ENCODE results near the gene PTPN11. TPM values are rescaled to one million over a fixed set of nuclear protein-coding genes. Genes with fewer than 3 reads are reported as not detected.

Gene PTPN11
- total and polyA plus RNA-seq, 4 donors, result 33.7 to 73.3 (median 36.4) TPM

DNA sequence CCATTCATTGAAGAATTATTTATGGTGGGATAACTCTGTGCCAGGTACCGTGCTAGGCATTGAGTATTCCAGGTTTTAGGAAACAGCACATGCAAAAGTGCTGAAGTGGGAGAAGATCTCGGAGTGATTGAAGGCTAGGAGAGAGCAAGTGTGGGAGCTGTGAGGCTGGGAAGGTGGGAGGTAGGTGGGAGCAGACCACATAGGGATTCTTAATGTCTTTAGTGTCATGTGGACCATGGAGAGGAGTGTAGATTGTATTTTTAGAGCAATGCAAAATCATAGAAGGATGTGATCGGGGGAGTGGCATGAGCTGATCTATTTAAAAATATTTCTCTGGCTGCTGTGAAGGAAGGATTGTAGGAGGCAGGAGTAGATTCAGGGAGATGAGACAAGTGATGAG lies 5.4 kb downstream of the PTPN11 start:
- Histone ChIP-seq H3K36me3 (ENCODE audit: control insufficient read depth in 4 of 4, insufficient read depth in 3 of 4, low read depth in 1 of 4, low read length in 3 of 4) (no peaks in the 10 kb centered on the region), H3K27me3 (ENCODE audit: control insufficient read depth in 4 of 4, insufficient read depth in 4 of 4, low read length in 3 of 4) (no peaks in the 10 kb centered on the region), H3K9ac (ENCODE audit: low read depth in 1 of 2, low read length in 2 of 2) (no peak overlapping the region), H3K9me3 (ENCODE audit: control insufficient read depth in 4 of 4, low read length in 3 of 4) (no peaks in the 10 kb centered on the region), H3K27ac (ENCODE audit: low read depth in 1 of 2, low read length in 2 of 2) (no peak overlapping the region), H3K4me1 (ENCODE audit: control insufficient read depth in 4 of 4, insufficient read depth in 4 of 4, low read length in 3 of 4) (peaks cover 10 to 37% (median 33%) of the 10 kb centered on the region in 4 donors), H3K4me3 (ENCODE audit: low read depth in 1 of 3, low read length in 3 of 3) (no peak overlapping the region)
- TF ChIP-seq YY1 (IDR thresholded peaks at IDR 0.05), result no peak
- TF ChIP-seq, protein P1, sequence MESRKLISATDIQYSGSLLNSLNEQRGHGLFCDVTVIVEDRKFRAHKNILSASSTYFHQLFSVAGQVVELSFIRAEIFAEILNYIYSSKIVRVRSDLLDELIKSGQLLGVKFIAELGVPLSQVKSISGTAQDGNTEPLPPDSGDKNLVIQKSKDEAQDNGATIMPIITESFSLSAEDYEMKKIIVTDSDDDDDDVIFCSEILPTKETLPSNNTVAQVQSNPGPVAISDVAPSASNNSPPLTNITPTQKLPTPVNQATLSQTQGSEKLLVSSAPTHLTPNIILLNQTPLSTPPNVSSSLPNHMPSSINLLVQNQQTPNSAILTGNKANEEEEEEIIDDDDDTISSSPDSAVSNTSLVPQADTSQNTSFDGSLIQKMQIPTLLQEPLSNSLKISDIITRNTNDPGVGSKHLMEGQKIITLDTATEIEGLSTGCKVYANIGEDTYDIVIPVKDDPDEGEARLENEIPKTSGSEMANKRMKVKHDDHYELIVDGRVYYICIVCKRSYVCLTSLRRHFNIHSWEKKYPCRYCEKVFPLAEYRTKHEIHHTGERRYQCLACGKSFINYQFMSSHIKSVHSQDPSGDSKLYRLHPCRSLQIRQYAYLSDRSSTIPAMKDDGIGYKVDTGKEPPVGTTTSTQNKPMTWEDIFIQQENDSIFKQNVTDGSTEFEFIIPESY (IDR thresholded peaks at IDR 0.05), result no peak
- TF ChIP-seq, protein P2, sequence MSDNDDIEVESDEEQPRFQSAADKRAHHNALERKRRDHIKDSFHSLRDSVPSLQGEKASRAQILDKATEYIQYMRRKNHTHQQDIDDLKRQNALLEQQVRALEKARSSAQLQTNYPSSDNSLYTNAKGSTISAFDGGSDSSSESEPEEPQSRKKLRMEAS (IDR thresholded peaks at IDR 0.05), result no peak
- TF ChIP-seq HNF4G (IDR thresholded peaks at IDR 0.05), result no peak
- TF ChIP-seq JUND (IDR thresholded peaks at IDR 0.05), result no peak
- TF ChIP-seq, protein P3, sequence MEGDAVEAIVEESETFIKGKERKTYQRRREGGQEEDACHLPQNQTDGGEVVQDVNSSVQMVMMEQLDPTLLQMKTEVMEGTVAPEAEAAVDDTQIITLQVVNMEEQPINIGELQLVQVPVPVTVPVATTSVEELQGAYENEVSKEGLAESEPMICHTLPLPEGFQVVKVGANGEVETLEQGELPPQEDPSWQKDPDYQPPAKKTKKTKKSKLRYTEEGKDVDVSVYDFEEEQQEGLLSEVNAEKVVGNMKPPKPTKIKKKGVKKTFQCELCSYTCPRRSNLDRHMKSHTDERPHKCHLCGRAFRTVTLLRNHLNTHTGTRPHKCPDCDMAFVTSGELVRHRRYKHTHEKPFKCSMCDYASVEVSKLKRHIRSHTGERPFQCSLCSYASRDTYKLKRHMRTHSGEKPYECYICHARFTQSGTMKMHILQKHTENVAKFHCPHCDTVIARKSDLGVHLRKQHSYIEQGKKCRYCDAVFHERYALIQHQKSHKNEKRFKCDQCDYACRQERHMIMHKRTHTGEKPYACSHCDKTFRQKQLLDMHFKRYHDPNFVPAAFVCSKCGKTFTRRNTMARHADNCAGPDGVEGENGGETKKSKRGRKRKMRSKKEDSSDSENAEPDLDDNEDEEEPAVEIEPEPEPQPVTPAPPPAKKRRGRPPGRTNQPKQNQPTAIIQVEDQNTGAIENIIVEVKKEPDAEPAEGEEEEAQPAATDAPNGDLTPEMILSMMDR (IDR thresholded peaks at IDR 0.05; ENCODE audit: low read depth, low read length, missing input control), result no peak
- TF ChIP-seq, protein P4, sequence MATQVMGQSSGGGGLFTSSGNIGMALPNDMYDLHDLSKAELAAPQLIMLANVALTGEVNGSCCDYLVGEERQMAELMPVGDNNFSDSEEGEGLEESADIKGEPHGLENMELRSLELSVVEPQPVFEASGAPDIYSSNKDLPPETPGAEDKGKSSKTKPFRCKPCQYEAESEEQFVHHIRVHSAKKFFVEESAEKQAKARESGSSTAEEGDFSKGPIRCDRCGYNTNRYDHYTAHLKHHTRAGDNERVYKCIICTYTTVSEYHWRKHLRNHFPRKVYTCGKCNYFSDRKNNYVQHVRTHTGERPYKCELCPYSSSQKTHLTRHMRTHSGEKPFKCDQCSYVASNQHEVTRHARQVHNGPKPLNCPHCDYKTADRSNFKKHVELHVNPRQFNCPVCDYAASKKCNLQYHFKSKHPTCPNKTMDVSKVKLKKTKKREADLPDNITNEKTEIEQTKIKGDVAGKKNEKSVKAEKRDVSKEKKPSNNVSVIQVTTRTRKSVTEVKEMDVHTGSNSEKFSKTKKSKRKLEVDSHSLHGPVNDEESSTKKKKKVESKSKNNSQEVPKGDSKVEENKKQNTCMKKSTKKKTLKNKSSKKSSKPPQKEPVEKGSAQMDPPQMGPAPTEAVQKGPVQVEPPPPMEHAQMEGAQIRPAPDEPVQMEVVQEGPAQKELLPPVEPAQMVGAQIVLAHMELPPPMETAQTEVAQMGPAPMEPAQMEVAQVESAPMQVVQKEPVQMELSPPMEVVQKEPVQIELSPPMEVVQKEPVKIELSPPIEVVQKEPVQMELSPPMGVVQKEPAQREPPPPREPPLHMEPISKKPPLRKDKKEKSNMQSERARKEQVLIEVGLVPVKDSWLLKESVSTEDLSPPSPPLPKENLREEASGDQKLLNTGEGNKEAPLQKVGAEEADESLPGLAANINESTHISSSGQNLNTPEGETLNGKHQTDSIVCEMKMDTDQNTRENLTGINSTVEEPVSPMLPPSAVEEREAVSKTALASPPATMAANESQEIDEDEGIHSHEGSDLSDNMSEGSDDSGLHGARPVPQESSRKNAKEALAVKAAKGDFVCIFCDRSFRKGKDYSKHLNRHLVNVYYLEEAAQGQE (IDR thresholded peaks at IDR 0.05), result no peak
- TF ChIP-seq EGR1 (IDR thresholded peaks at IDR 0.05; ENCODE audit: low read depth in 2 of 2), result no peak
- TF ChIP-seq TAF1 (conservative IDR thresholded peaks at IDR 0.05), result no peak
- 95% methylated on average over 3 of the region's 3 CpGs for WGBS
- DNase-seq (ENCODE audit: low spot score), result no peak

DNA sequence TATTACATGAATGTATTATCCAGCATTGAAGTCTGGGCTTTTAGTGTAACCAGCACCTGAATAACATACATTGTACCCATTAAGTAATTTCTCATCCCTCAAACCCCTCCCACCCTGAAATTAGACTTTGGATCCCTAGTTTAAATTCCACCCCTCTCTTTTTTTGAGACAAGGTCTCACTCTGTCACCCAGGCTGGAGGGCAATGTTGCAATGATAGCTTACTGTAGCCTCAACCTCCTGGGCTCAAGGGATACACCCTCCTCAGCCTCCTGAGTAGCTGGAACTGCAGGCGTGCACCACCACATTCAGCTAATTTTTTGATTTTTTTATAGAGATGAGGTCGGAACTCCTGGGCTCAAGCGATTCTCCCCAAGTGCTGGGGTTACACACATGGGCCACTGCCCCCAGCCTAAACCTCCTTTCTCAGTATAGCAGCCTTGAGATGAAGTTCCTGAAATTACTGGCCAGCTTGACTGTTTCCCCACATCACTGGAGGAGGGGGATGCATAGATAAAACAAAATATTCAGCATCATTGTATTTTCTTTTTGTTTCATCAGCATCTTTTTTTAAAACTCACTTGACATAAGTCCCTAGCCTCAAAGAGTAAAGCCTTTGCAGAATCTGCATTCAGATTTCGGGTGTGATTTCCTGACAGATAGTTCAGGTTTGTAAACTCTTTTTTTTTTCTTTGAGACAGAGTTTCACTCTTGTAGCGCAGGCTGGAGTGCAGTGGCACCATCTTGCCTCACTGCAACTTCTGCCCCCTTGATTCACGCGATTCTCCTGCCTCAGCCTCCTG lies 7.0 kb downstream of the PTPN11 start:
- TF ChIP-seq SP1 (IDR thresholded peaks at IDR 0.05) (peak; percentile 30), GABPA (IDR thresholded peaks at IDR 0.05 in 1 of 2, conservative IDR thresholded peaks at IDR 0.05 in 1 of 2) (no peak), JUND (IDR thresholded peaks at IDR 0.05) (no peak), NR2F2 (IDR thresholded peaks at IDR 0.05) (no peak), RXRA (IDR thresholded peaks at IDR 0.05) (peak; percentile 26 to 28), HNF4G (IDR thresholded peaks at IDR 0.05) (peak; percentile 45), FOXA1 (IDR thresholded peaks at IDR 0.05) (no peak), TAF1 (conservative IDR thresholded peaks at IDR 0.05) (no peak), HNF4A (conservative IDR thresholded peaks at IDR 0.05) (peak; percentile 79 to 94)
- TF ChIP-seq, protein P1 (IDR thresholded peaks at IDR 0.05), result no peak
- TF ChIP-seq, protein P2 (IDR thresholded peaks at IDR 0.05), result no peak
- no peak for DNase-seq (ENCODE audit: low spot score)
- H3K9me3 ChIP-seq (ENCODE audit: control insufficient read depth in 4 of 4, low read length in 3 of 4), result no peaks in the 10 kb centered on the region
- no peak overlapping the region for H3K9ac ChIP-seq (ENCODE audit: low read depth in 1 of 2, low read length in 2 of 2)
- no peak overlapping the region for H3K27ac ChIP-seq (ENCODE audit: low read depth in 1 of 2, low read length in 2 of 2)
- H3K27me3 ChIP-seq (ENCODE audit: control insufficient read depth in 4 of 4, insufficient read depth in 4 of 4, low read length in 3 of 4), result no peaks in the 10 kb centered on the region
- H3K4me3 ChIP-seq (ENCODE audit: low read depth in 1 of 3, low read length in 3 of 3), result no peak overlapping the region
- peaks cover 10 to 24% (median 21%) of the 10 kb centered on the region in 4 donors for H3K4me1 ChIP-seq (ENCODE audit: control insufficient read depth in 4 of 4, insufficient read depth in 4 of 4, low read length in 3 of 4)
- 94% methylated on average over 7 of the region's 7 CpGs for WGBS
- H3K36me3 ChIP-seq (ENCODE audit: control insufficient read depth in 4 of 4, insufficient read depth in 3 of 4, low read depth in 1 of 4, low read length in 3 of 4), result no peaks in the 10 kb centered on the region

All from liver (tissue), 9 donors.